A549 (cell line): ENCODE data around the gene SLC9A9. TPM values are rescaled to one million over a fixed set of nuclear protein-coding genes. Genes with fewer than 3 reads are reported as not detected.

Experiments used
- ATAC-seq, 2 experiments: fragments of 200-7000 bp in 1 of 2; fragments of >200 bp in 1 of 2; cut with Nextera tagmentation in 1 of 2; cut with Tn5 transposase in 1 of 2; 3 replicates each; pipeline versions ENCODE4 v1.8.0 to v1.9.1; 2018 to 2020; ENCODE audit warnings: mild to moderate bottlenecking in 1 of 2, moderate library complexity in 1 of 2
- CTCF ChIA-PET: fragments of 300-600 bp; sonication (Branson Sonifier 250); formaldehyde crosslinking; extraction: SDS; loops from one replicate; lab custom pipeline; 2021; ENCODE audit warnings: antibody characterized with exemption, inconsistent platforms; lab: Yijun Ruan, JAX
- POLR2A ChIA-PET: fragments of 350-600 bp; formaldehyde crosslinking; extraction: SDS; loops from one replicate; lab custom pipeline; 2021; ENCODE audit warnings: antibody characterized with exemption, inconsistent platforms; lab: Yijun Ruan, JAX
- DNase-seq, 2 experiments: peaks; one replicate each; pipeline versions ENCODE4 v3.0.0 to v3.0.0-alpha.2; 2011 to 2016; ENCODE audit warnings: low read depth in 1 of 2, low spot score in 1 of 2
- FAIRE-seq: peaks from 2 replicates; lab custom pipeline; 2011; peaks lifted over from hg19 to GRCh38; lab: Jason Lieb, UNC
- H3K27ac ChIP-seq, 2 experiments: fragments of >200 bp; sonication (Bioruptor Twin); formaldehyde crosslinking; 3 replicates each; pipeline ENCODE4 v1.5.1; 2016 to 2017
- H3K4me1 ChIP-seq: fragments of >200 bp; sonication (Bioruptor Twin); formaldehyde crosslinking; 3 replicates; pipeline ENCODE4 v1.6.1; 2016
- H3K4me2 ChIP-seq: fragments of >200 bp; sonication (Bioruptor Twin); formaldehyde crosslinking; 3 replicates; pipeline ENCODE4 v1.6.1; 2016
- H3K4me3 ChIP-seq: fragments of >200 bp; sonication (Bioruptor Twin); formaldehyde crosslinking; 3 replicates; pipeline ENCODE4 v1.5.1; 2016
- H3K9me3 ChIP-seq: fragments of >200 bp; sonication (Bioruptor Twin); formaldehyde crosslinking; 3 replicates; pipeline ENCODE4 v1.6.1; 2016
- ATOH8 ChIP-seq: fragments of 250-450 bp; sonication (Bioruptor Pico); IDR thresholded peaks from 2 replicates; pipeline ENCODE4 v1.5.0; 2020; ENCODE audit warnings: low read depth, mild to moderate bottlenecking, moderate library complexity
- BHLHE40 ChIP-seq: IDR thresholded peaks from 2 replicates; pipeline ENCODE4 v1.6.1; 2012; ENCODE audit warnings: low read depth, low read length, inconsistent platforms
- CBX2 ChIP-seq: fragments of 200-600 bp; sonication (generic); IDR thresholded peaks from 2 replicates; pipeline ENCODE4 v1.6.1; 2016; ENCODE audit warnings: low read depth, mild to moderate bottlenecking, borderline replicate concordance
- ELK1 ChIP-seq: fragments of 150-350 bp; IDR thresholded peaks from 2 replicates; pipeline ENCODE4 v1.6.1; 2014; ENCODE audit warnings: low read depth, mild to moderate bottlenecking, low read length
- EP300 ChIP-seq, 2 experiments: fragments of >200 bp; sonication (Bioruptor Twin); formaldehyde crosslinking; IDR thresholded peaks; 2 replicates in 1 of 2; 3 replicates in 1 of 2; pipeline ENCODE4 v1.6.1; 2016 to 2017
- FOSL2 ChIP-seq, 2 experiments: fragments of 450-650 bp in 1 of 2; fragments of >200 bp in 1 of 2; sonication (Bioruptor Twin) in 1 of 2; formaldehyde crosslinking; IDR thresholded peaks; 2 replicates each; pipeline versions ENCODE4 v1.5.0 to v1.6.1; 2016 to 2020; ENCODE audit warnings: mild to moderate bottlenecking in 1 of 2, moderate library complexity in 1 of 2
- GATA3 ChIP-seq: IDR thresholded peaks from 2 replicates; pipeline ENCODE4 v1.6.1; 2012; ENCODE audit warnings: borderline replicate concordance
- HES2 ChIP-seq: fragments of >200 bp; sonication (Bioruptor Twin); formaldehyde crosslinking; IDR thresholded peaks from 2 replicates; pipeline ENCODE4 v1.6.1; 2016
- HMGXB4 ChIP-seq: fragments of 250-450 bp; sonication (Bioruptor Pico); IDR thresholded peaks from 2 replicates; pipeline ENCODE4 v1.5.0; 2021; ENCODE audit warnings: mild to moderate bottlenecking, moderate library complexity, borderline replicate concordance
- HOXB5 ChIP-seq: fragments of 250-450 bp; sonication (Bioruptor Pico); IDR thresholded peaks from 2 replicates; pipeline ENCODE4 v1.5.0; 2020; ENCODE audit warnings: mild to moderate bottlenecking, moderate library complexity
- MAFK ChIP-seq: fragments of 450-650 bp; IDR thresholded peaks from 2 replicates; pipeline ENCODE4 v1.6.1; 2014; ENCODE audit not compliant: partially characterized antibody
- MYC ChIP-seq: IDR thresholded peaks from 2 replicates; pipeline ENCODE4 v1.6.1; 2012; ENCODE audit warnings: mild to moderate bottlenecking, inconsistent platforms, low read length, improper control_type of control experiment, borderline replicate concordance
- POLR2A ChIP-seq: IDR thresholded peaks from 2 replicates; pipeline ENCODE4 v1.6.1; 2012; ENCODE audit warnings: mild to moderate bottlenecking, low read length
- REST ChIP-seq: fragments of 200-600 bp; sonication (generic); IDR thresholded peaks from 2 replicates; pipeline ENCODE4 v1.6.1; 2016; ENCODE audit warnings: antibody characterized with exemption, mild to moderate bottlenecking, moderate library complexity
- SMC3 ChIP-seq: fragments of >200 bp; sonication (Bioruptor Twin); formaldehyde crosslinking; IDR thresholded peaks from 3 replicates; pipeline ENCODE4 v1.6.1; 2018; ENCODE audit warnings: inconsistent platforms
- SREBF2 ChIP-seq: fragments of 450-650 bp; IDR thresholded peaks from 2 replicates; pipeline ENCODE4 v1.6.1; 2014; ENCODE audit warnings: mild to moderate bottlenecking, moderate library complexity
- TFCP2L1 ChIP-seq: fragments of 250-450 bp; sonication (Bioruptor Pico); IDR thresholded peaks from 2 replicates; pipeline ENCODE4 v1.5.0; 2021; ENCODE audit warnings: mild to moderate bottlenecking
- USF2 ChIP-seq: fragments of 450-650 bp; IDR thresholded peaks from 2 replicates; pipeline ENCODE4 v1.6.1; 2014; ENCODE audit warnings: antibody characterized with exemption
- ZC3H11A ChIP-seq: fragments of 450-650 bp; IDR thresholded peaks from 2 replicates; pipeline ENCODE4 v1.6.1; 2014; ENCODE audit warnings: antibody characterized with exemption, mild to moderate bottlenecking
- WGBS: methylation state at CpG from one replicate; pipeline ENCODE4 v1.1.6; 2017; ENCODE audit errors: missing lambda C conversion rate; 5-methylcytosine and 5-hydroxymethylcytosine counted together
- polyA plus RNA-seq, 4 experiments: library from polyadenylated mRNA; depleted of rRNA in 3 of 4; stranded (reverse); fragments of >200 nt; fragmentation: RNase III in 1 of 4; extraction: RNeasy Plus Mini Kit Qiagen cat#74134 plus additional on column Dnase treatment in 1 of 4; gene quantifications; 2 replicates in 3 of 4; 3 replicates in 1 of 4; pipeline ENCODE4 v1.2.3, GENCODE V29; 2011 to 2017

The SLC9A9 gene
- polyA plus RNA-seq, 2 of the 4 experiments (the other 2 are of a cell fraction): 0.10 to 0.32 TPM

GRCh38 chr3:143413372-143413771 lies 434.9 kb downstream of the SLC9A9 start:
- 20% methylated on average over 4 of the region's 4 CpGs for WGBS
- TF ChIP-seq MYC (no peak), SREBF2 (no peak), POLR2A (no peak), MAFK (no peak), ELK1 (no peak)
- TF ChIP-seq, all 56 proteins: peak for 0
- FAIRE-seq: no peak

GRCh38 chr3:143412084-143412483 lies 436.2 kb downstream of the SLC9A9 start:
- ATAC-seq: no peak
- Histone ChIP-seq H3K9me3 (no peaks in the 10 kb centered on the region), H3K4me3 (no peak overlapping the region), H3K4me2 (no peak overlapping the region), H3K27ac (no peak overlapping the region), H3K4me1 (no peaks in the 10 kb centered on the region)
- CTCF ChIA-PET: no interaction called here
- FAIRE-seq: no peak
- DNase-seq: no peak
- 31% methylated on average over 3 of the region's 3 CpGs for WGBS
- TF ChIP-seq HOXB5 (no peak), HES2 (no peak), HMGXB4 (CRISPR knock-in tag) (no peak), ATOH8 (CRISPR knock-in tag) (no peak), BHLHE40 (no peak)
- POLR2A ChIA-PET: no interaction called here

More at GRCh38 chr3:143413372-143413771, 434.9 kb downstream of the SLC9A9 start:
- Histone ChIP-seq H3K4me2 (no peak overlapping the region), H3K4me3 (no peak overlapping the region), H3K27ac (no peak overlapping the region), H3K4me1 (no peaks in the 10 kb centered on the region), H3K9me3 (no peaks in the 10 kb centered on the region)
- POLR2A ChIA-PET: no interaction called here
- DNase-seq (no peak), ATAC-seq (no peak)
- CTCF ChIA-PET: no interaction called here

- no peak for TF ChIP-seq FOSL2 (IDR thresholded peaks at IDR 0.05)
- TF ChIP-seq FOSL2 (CRISPR knock-in tag; IDR thresholded peaks at IDR 0.05): no peak
- TF ChIP-seq USF2: no peak
- TF ChIP-seq EP300 (IDR thresholded peaks at IDR 0.05): no peak
- no peak for TF ChIP-seq BHLHE40
- TF ChIP-seq SMC3: no peak
- no peak for TF ChIP-seq CBX2
- no peak for TF ChIP-seq TFCP2L1
- TF ChIP-seq REST: no peak
- TF ChIP-seq ZC3H11A: no peak
- no peak for TF ChIP-seq GATA3
- no peak for TF ChIP-seq SREBF2
- 0% methylated on average over 1 of the region's 1 CpG for WGBS
- H3K4me3 ChIP-seq: no peak overlapping the region
- POLR2A ChIA-PET: no interaction called here
- no peak for ATAC-seq
- DNase-seq: no peak
- FAIRE-seq: no peak
- CTCF ChIA-PET: no interaction called here
- no peaks in the 10 kb centered on the region for H3K4me1 ChIP-seq
- H3K4me2 ChIP-seq: no peak overlapping the region
- H3K9me3 ChIP-seq: no peaks in the 10 kb centered on the region
- no peak overlapping the region for H3K27ac ChIP-seq
Measured at GRCh38 chr3:143410259-143410658, 438.0 kb downstream of the SLC9A9 start.
